Tibial artery (tissue), 4 donors: ENCODE results near the gene CTNND2.

Source experiments
- DNase-seq, 2 donors: peaks; one replicate each; pipeline ENCODE4 v3.0.0-alpha.2; 2019
- H3K27ac ChIP-seq, 2 donors: fragments of 200-600 bp; sonication (generic) in 1 of 2; 1 replicate in 1 of 2; 2 replicates in 1 of 2; pipeline ENCODE4 v1.5.1; 2018 to 2019; ENCODE audit warnings: mild to moderate bottlenecking in 1 of 2
- H3K27me3 ChIP-seq, 2 donors: fragments of 200-600 bp; sonication (generic) in 1 of 2; one replicate each; pipeline versions ENCODE4 v1.5.1 to v1.6.0; 2016 to 2019
- H3K36me3 ChIP-seq, 3 donors: fragments of 200-600 bp; sonication (generic) in 2 of 3; one replicate each; pipeline ENCODE4 v1.5.1; 2016 to 2019; ENCODE audit warnings: mild to moderate bottlenecking in 2 of 3
- H3K4me1 ChIP-seq, 4 donors: fragments of 200-600 bp; sonication (generic) in 2 of 4; 1 replicate in 3 of 4; 2 replicates in 1 of 4; pipeline ENCODE4 v1.5.1; 2016 to 2019
- H3K4me3 ChIP-seq, 2 donors: fragments of 200-600 bp; sonication (generic) in 1 of 2; 1 replicate in 1 of 2; 2 replicates in 1 of 2; pipeline ENCODE4 v1.5.1; 2018 to 2019; ENCODE audit warnings: mild to moderate bottlenecking in 2 of 2
- H3K9me3 ChIP-seq, 3 donors: fragments of 200-600 bp; sonication (generic) in 1 of 3; one replicate each; pipeline ENCODE4 v1.5.1; 2016 to 2019
- intact Hi-C: fragments of 100-400 bp; cut with DNase I; formaldehyde crosslinking; loops from one replicate; pipeline ENCODE4 v1.15.0; 2023; ENCODE audit warnings: low total_unique reads
- TF ChIP-seq, protein P1 (sequence below), 2 experiments: fragments of 200-600 bp in 1 of 2; fragments of 450-650 bp in 1 of 2; IDR thresholded peaks; one replicate each; pipeline ENCODE4 v1.5.1; 2017 to 2019; ENCODE audit warnings: antibody characterized with exemption in 2 of 2, mild to moderate bottlenecking in 1 of 2, moderate library complexity in 1 of 2

The CTNND2 gene

DNA sequence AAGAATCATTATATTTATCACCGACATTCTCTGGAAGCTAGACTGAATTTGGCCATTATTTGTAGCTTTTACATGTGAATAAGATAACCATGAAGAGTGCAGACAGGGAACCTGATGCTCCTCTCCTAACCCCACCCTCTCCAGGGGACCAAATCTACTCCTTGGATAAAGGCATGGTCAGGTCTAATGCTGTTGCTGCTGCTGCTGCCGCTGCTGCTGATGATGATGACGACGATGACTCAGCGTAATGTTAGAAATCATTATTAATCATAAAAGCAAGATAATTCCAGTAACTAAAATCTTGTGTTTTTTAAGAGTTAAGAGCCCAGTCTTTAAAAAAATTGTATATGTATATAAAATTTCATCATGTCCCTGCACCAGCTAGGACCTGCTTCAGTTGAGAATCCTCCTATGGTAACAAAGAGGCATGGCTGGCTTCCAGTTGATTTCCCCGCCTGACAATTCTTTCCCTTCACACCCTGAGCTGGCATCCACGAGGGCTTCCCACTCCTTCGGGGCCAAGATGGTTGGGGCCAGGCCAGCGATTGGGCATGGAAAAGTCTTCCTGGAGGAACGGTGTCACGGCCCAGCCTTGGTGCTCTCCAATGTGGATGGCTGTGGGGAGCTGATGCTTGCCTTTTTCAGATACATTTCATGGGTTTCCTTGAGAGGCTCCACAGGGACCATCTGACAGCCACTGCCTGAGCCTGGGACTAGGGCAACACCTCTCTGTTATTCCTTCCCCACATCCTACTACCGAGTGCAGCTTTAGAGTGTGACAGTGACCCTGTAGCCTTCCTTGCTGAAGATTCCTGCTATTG is 400.0 kb downstream of the CTNND2 start:
- H3K27me3 ChIP-seq: no peaks in the 10 kb centered on the region
- no peaks in the 10 kb centered on the region for H3K9me3 ChIP-seq
- intact Hi-C loops: no loop called here
- H3K27ac ChIP-seq: no peak overlapping the region
- no peaks in the 10 kb centered on the region for H3K4me1 ChIP-seq
- no peaks in the 10 kb centered on the region for H3K36me3 ChIP-seq
- no peak for DNase-seq
- no peak overlapping the region for H3K4me3 ChIP-seq
- TF ChIP-seq, protein P1, sequence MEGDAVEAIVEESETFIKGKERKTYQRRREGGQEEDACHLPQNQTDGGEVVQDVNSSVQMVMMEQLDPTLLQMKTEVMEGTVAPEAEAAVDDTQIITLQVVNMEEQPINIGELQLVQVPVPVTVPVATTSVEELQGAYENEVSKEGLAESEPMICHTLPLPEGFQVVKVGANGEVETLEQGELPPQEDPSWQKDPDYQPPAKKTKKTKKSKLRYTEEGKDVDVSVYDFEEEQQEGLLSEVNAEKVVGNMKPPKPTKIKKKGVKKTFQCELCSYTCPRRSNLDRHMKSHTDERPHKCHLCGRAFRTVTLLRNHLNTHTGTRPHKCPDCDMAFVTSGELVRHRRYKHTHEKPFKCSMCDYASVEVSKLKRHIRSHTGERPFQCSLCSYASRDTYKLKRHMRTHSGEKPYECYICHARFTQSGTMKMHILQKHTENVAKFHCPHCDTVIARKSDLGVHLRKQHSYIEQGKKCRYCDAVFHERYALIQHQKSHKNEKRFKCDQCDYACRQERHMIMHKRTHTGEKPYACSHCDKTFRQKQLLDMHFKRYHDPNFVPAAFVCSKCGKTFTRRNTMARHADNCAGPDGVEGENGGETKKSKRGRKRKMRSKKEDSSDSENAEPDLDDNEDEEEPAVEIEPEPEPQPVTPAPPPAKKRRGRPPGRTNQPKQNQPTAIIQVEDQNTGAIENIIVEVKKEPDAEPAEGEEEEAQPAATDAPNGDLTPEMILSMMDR (IDR thresholded peaks at IDR 0.05): no peak

DNA sequence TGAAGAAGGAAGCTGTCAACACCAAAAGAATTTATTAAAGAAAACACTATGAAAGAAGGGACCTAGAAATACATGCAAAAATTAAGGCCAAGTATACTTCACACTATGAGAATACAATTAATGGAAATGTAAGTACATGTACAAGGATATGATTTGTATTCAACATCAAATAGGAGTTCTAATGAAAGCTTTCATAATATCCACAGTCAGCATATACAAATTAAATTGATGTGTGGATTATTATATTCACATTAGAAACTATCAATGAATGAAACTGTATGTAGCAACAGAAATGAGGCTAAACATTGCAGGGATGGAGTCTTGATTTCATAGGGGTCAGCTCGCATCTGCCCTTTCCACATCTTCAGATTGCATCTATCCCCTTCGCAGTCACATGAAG is 401.5 kb downstream of the CTNND2 start:
- DNase-seq: no peak
- Histone ChIP-seq H3K4me3 (no peak overlapping the region), H3K27me3 (no peaks in the 10 kb centered on the region), H3K36me3 (no peaks in the 10 kb centered on the region), H3K9me3 (no peaks in the 10 kb centered on the region), H3K4me1 (no peaks in the 10 kb centered on the region), H3K27ac (no peak overlapping the region)
- TF ChIP-seq, protein P1 (IDR thresholded peaks at IDR 0.05): no peak
- intact Hi-C loops: no loop called here

DNA sequence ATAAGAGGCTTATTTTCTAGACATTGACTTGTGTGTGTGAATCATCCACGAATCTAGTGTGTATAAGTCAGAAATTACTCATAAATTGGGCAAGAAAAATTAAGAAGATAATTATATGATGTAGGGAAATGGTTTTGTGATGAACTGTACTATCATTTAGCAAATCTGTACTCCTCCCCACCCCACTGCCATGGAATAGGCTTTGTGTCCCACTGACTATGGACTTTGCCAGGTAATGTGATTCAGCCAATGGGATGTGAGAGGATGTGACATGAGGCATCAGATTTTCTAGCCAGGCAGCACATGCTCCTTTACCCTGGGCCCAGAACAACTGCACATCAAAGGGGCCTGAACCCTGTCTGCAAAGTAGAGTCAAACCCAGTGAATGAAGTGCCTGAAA is 406.6 kb downstream of the CTNND2 start:
- H3K4me3 ChIP-seq: no peak overlapping the region
- H3K36me3 ChIP-seq: no peaks in the 10 kb centered on the region
- no peak for DNase-seq
- no peak overlapping the region for H3K27ac ChIP-seq
- TF ChIP-seq, protein P1 (IDR thresholded peaks at IDR 0.05): no peak
- H3K4me1 ChIP-seq: no peaks in the 10 kb centered on the region
- H3K9me3 ChIP-seq: no peaks in the 10 kb centered on the region
- no peaks in the 10 kb centered on the region for H3K27me3 ChIP-seq
- intact Hi-C loops: no loop called here

DNA sequence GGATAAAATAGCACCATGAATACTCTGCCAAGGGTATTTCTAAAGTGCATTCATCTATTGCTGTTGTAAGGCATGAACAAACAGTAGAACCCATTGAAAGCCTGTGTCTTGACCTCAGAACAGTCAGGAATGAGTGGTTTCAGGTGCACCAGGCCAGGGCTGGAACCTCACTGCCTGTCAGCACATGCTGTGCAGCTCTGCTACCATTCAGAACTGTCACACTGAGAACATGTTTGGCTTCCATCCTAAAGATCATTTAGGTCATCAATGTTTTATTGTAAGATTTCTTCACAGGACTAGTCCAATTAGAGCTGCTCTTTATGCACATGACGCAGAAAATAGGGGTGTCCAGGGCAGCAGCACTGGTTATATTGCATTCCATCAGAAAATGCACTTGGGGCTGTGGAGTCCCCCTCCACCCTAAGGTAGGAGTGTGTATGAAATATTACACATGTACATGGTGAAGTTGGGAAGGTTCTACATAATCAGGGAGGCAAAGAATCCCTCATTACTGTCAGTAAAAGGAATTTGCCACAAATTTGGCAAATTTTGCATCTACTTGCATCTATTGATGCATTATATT is 408.0 kb downstream of the CTNND2 start:
- no peaks in the 10 kb centered on the region for H3K4me1 ChIP-seq
- H3K36me3 ChIP-seq: no peaks in the 10 kb centered on the region
- H3K4me3 ChIP-seq: no peak overlapping the region
- TF ChIP-seq, protein P1 (IDR thresholded peaks at IDR 0.05): no peak
- DNase-seq: no peak
- intact Hi-C loops: no loop called here
- H3K27ac ChIP-seq: no peak overlapping the region
- no peaks in the 10 kb centered on the region for H3K9me3 ChIP-seq
- no peaks in the 10 kb centered on the region for H3K27me3 ChIP-seq

DNA sequence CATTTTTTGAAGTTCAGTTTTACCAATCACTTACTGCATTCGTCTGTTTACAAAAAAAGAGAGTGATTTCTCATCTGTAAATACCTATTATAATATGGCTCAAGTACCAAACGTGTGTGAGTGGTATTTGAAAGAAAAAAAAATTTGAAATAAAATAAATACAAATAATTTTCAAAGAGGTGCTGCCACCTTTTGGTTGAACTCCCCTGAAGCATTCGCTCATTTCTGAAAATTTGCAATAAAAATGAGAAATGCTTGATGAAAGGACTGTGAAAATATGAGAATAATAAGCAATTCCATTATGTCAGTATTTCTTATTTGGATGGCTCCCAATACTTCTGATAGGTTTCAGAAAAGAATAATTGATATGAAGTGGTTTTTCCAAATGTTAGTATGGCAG is 409.9 kb downstream of the CTNND2 start:
- intact Hi-C loops: no loop called here
- H3K4me1 ChIP-seq: no peaks in the 10 kb centered on the region
- no peak for DNase-seq
- H3K27me3 ChIP-seq: no peaks in the 10 kb centered on the region
- H3K36me3 ChIP-seq: no peaks in the 10 kb centered on the region
- no peak overlapping the region for H3K27ac ChIP-seq
- TF ChIP-seq, protein P1 (IDR thresholded peaks at IDR 0.05): peak in 1 of 2 experiments; percentile 11
- no peak overlapping the region for H3K4me3 ChIP-seq
- no peaks in the 10 kb centered on the region for H3K9me3 ChIP-seq
